SH-SY5Y (cell line): ENCODE results near the gene CROCC2.

Experiments
- GATA2 ChIP-seq: IDR thresholded peaks from 2 replicates; pipeline ENCODE4 v1.6.1; 2011; ENCODE audit warnings: mild to moderate bottlenecking, low read depth, low read length
- GATA3 ChIP-seq: IDR thresholded peaks from 2 replicates; pipeline ENCODE4 v1.6.1; 2011; ENCODE audit warnings: low read depth, mild to moderate bottlenecking, low read length, moderate library complexity

- no peak for TF ChIP-seq GATA3
- TF ChIP-seq GATA2, result no peak
Observed at GRCh38 chr2:241009601-241010530, 103.7 kb downstream of the CROCC2 start.
